GM10847 (cell line): ENCODE measurements around the gene LPAR4.

Experiments used
- POLR2A ChIP-seq: IDR thresholded peaks from 2 replicates; pipeline ENCODE4 v1.6.1; 2011; ENCODE audit not compliant: insufficient read length; ENCODE audit errors: extremely low read depth

Gene LPAR4

DNA sequence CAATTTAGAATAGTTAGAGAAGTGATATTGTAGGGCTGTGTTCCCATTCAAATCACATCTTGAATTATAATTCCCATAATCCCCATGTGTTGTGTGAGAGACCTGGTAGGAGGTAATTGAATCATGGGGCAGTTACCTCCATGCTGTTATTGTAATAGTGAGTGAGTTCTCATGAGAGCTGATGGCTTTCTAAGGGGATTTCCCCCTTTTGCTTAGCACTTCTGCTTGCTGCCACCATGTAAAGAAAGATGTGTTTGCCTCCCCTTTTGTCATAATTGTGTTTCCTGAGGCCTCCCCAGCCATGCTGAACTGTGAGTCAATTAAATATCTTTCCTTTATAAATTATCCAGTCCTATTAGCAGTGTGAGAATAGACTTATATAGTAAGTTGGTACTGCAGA, 53.2 kb downstream of the LPAR4 start:
- TF ChIP-seq POLR2A = no peak

- TF ChIP-seq POLR2A = no peak
These were observed 54.0 kb downstream of the LPAR4 start for GRCh38 chrX:78801522-78801921.
